GM19395 (cell line): ENCODE results near the gene C1QL4.
"Not testable (repeated sequence)": the region's sequence is repeated elsewhere in the genome, so short reads cannot be mapped to it uniquely, and the experiment has no call there.

ENCODE experiments used
- ATAC-seq: cut with Tn5 transposase; IDR thresholded peaks from one replicate; pipeline ENCODE4 v1.9.1; 2021; ENCODE audit warnings: mild to moderate bottlenecking, moderate library complexity; ENCODE audit not compliant: unreplicated experiment

The C1QL4 gene

GRCh38 chr12:49334681-49335080 is 2.3 kb downstream of the C1QL4 start:
- ATAC-seq, result no peak

GRCh38 chr12:49334226-49334625 is 2.8 kb downstream of the C1QL4 start:
- no peak for ATAC-seq

GRCh38 chr12:49333778-49334177 is 3.2 kb downstream of the C1QL4 start:
- not testable (repeated sequence) for ATAC-seq

GRCh38 chr12:49332891-49333371 is 4.1 kb downstream of the C1QL4 start:
- no peak for ATAC-seq

- no peak for ATAC-seq
Observed at GRCh38 chr12:49332441-49332861, 4.5 kb downstream of the C1QL4 start.

GRCh38 chr12:49331380-49332222 is 5.4 kb downstream of the C1QL4 start:
- ATAC-seq, result no peak

- no peak for ATAC-seq
Observed at GRCh38 chr12:49330631-49331379, 6.2 kb downstream of the C1QL4 start.

GRCh38 chr12:49330032-49330619 is 6.9 kb downstream of the C1QL4 start:
- ATAC-seq, result no peak

- no peak for ATAC-seq
Observed at GRCh38 chr12:49328816-49329215, 8.2 kb downstream of the C1QL4 start.

GRCh38 chr12:49327887-49328286 is 9.1 kb downstream of the C1QL4 start:
- ATAC-seq, result no peak

GRCh38 chr12:49327368-49327767 is 9.6 kb downstream of the C1QL4 start:
- no peak for ATAC-seq

- ATAC-seq, result no peak
Observed at GRCh38 chr12:49325606-49326005, 11.4 kb downstream of the C1QL4 start.

- no peak for ATAC-seq
Observed at GRCh38 chr12:49323524-49324097, 13.4 kb downstream of the C1QL4 start.

GRCh38 chr12:49322708-49323523 is 14.1 kb downstream of the C1QL4 start, which contains the start of gene TROAP:
TROAP (plus strand) TSS chr12:49323255; CDS start chr12:49323609, 354 bp downstream.
- peak; percentile 96 for ATAC-seq

GRCh38 chr12:49322367-49322707 is 14.7 kb downstream of the C1QL4 start:
- peak; percentile 2 for ATAC-seq

GRCh38 chr12:49320411-49321103 is 16.4 kb downstream of the C1QL4 start:
- not testable (repeated sequence) for ATAC-seq

GRCh38 chr12:49317118-49317517 is 19.9 kb downstream of the C1QL4 start:
- not testable (repeated sequence) for ATAC-seq

- ATAC-seq, result no peak
Observed at GRCh38 chr12:49314811-49315210, 22.2 kb downstream of the C1QL4 start.

- not testable (repeated sequence) for ATAC-seq
Observed at GRCh38 chr12:49310451-49311000, 26.5 kb downstream of the C1QL4 start.
